IMR-90 (cell line): ENCODE measurements around the gene MED17. TPM values are rescaled to one million over a fixed set of nuclear protein-coding genes. Genes with fewer than 3 reads are reported as not detected.

Experiments used
- ATAC-seq: fragments of 200-7000 bp; cut with Tn5 transposase; 2 replicates; pipeline ENCODE4 v1.9.1; 2020; ENCODE audit warnings: low read depth, mild to moderate bottlenecking, moderate library complexity
- BruUV-seq: library from RNA; stranded (reverse); fragments of 400-500 nt; replicated peaks from 2 replicates; lab custom pipeline; 2021; lab: Mats Ljungman, UMichigan
- CTCF ChIA-PET: fragments of 300-600 bp; formaldehyde crosslinking; extraction: SDS; loops from one replicate; lab custom pipeline; 2021; ENCODE audit warnings: antibody characterized with exemption; lab: Yijun Ruan, JAX
- POLR2A ChIA-PET: fragments of 300-600 bp; sonication (Branson Sonifier 250); formaldehyde crosslinking; loops from one replicate; lab custom pipeline; 2022; ENCODE audit warnings: antibody characterized with exemption; ENCODE audit not compliant: unreplicated experiment; lab: Charles Lee
- DNase-seq: peaks from one replicate; pipeline ENCODE4 v3.0.0; 2013
- H2AFZ ChIP-seq: replicated peaks from 2 replicates; pipeline ENCODE3; 2013; ENCODE audit warnings: low read length, mild to moderate bottlenecking; ENCODE audit not compliant: poor library complexity
- H2AK5ac ChIP-seq: 2 replicates; pipeline ENCODE4 v1.6.1; 2013; ENCODE audit warnings: low read depth, low read length, inconsistent platforms
- H2AK9ac ChIP-seq: replicated peaks from 2 replicates; pipeline ENCODE3; 2013; ENCODE audit warnings: mild to moderate bottlenecking, low read depth, low read length, moderate library complexity; ENCODE audit not compliant: poor library complexity
- H2BK120ac ChIP-seq: 2 replicates; pipeline ENCODE4 v1.6.1; 2013; ENCODE audit warnings: low read depth, low read length, inconsistent platforms
- H2BK15ac ChIP-seq: 3 replicates; pipeline ENCODE4 v1.6.1; 2013; ENCODE audit warnings: low read depth, low read length, inconsistent platforms
- H2BK20ac ChIP-seq: 2 replicates; pipeline ENCODE4 v1.6.1; 2013; ENCODE audit warnings: low read depth, mild to moderate bottlenecking, inconsistent platforms, low read length, moderate library complexity
- H2BK5ac ChIP-seq: 2 replicates; pipeline ENCODE4 v1.6.1; 2013; ENCODE audit warnings: mild to moderate bottlenecking, low read depth, low read length, inconsistent platforms; ENCODE audit not compliant: poor library complexity, severe bottlenecking
- H3K14ac ChIP-seq: replicated peaks from 2 replicates; pipeline ENCODE4 v1.6.1; 2013; ENCODE audit warnings: low read depth, low read length, inconsistent platforms
- H3K18ac ChIP-seq: 2 replicates; pipeline ENCODE4 v1.6.1; 2013; ENCODE audit warnings: low read depth, low read length, control low read depth
- H3K23ac ChIP-seq: 2 replicates; pipeline ENCODE4 v1.6.1; 2013; ENCODE audit warnings: low read depth, low read length, inconsistent platforms
- H3K27ac ChIP-seq: 2 replicates; pipeline ENCODE4 v1.5.1; 2013; ENCODE audit warnings: mild to moderate bottlenecking, control low read depth, low read length; ENCODE audit not compliant: insufficient read depth
- H3K27me3 ChIP-seq: 2 replicates; pipeline ENCODE4 v1.6.1; 2013; ENCODE audit warnings: low read length; ENCODE audit not compliant: control insufficient read depth, insufficient read depth
- H3K36me3 ChIP-seq: 2 replicates; pipeline ENCODE4 v1.6.1; 2013; ENCODE audit warnings: low read length, mixed read lengths; ENCODE audit not compliant: control insufficient read depth, insufficient read depth
- H3K4ac ChIP-seq: 2 replicates; pipeline ENCODE4 v1.6.1; 2013; ENCODE audit warnings: low read depth, low read length, inconsistent platforms
- H3K4me1 ChIP-seq: 2 replicates; pipeline ENCODE4 v1.6.1; 2013; ENCODE audit warnings: low read length, mixed read lengths; ENCODE audit not compliant: control insufficient read depth, insufficient read depth
- H3K4me2 ChIP-seq: 2 replicates; pipeline ENCODE4 v1.6.1; 2013; ENCODE audit warnings: low read depth, mild to moderate bottlenecking, control low read depth, low read length, moderate library complexity
- H3K4me3 ChIP-seq: 2 replicates; pipeline ENCODE4 v1.5.1; 2013; ENCODE audit warnings: low read depth, mild to moderate bottlenecking, control low read depth, low read length, moderate library complexity; ENCODE audit not compliant: insufficient read depth
- H3K56ac ChIP-seq: 2 replicates; pipeline ENCODE4 v1.6.1; 2013; ENCODE audit warnings: low read length, inconsistent platforms; ENCODE audit not compliant: insufficient read depth; ENCODE audit errors: extremely low read depth
- H3K79me1 ChIP-seq, 2 experiments: 2 replicates each; pipeline ENCODE4 v1.6.1; 2013; ENCODE audit warnings: low read length in 2 of 2, inconsistent platforms in 1 of 2, low read depth in 1 of 2
- H3K9ac ChIP-seq: 2 replicates; pipeline ENCODE4 v1.6.1; 2013; ENCODE audit warnings: low read depth, low read length, control low read depth
- H3K9me1 ChIP-seq: 2 replicates; pipeline ENCODE4 v1.6.1; 2013; ENCODE audit warnings: low read length, inconsistent platforms; ENCODE audit not compliant: insufficient read depth
- H3K9me3 ChIP-seq: 2 replicates; pipeline ENCODE4 v1.6.1; 2013; ENCODE audit warnings: low read length; ENCODE audit not compliant: control insufficient read depth, insufficient read depth
- H4K20me1 ChIP-seq: 2 replicates; pipeline ENCODE4 v1.6.1; 2013; ENCODE audit warnings: low read length, inconsistent platforms; ENCODE audit not compliant: insufficient read depth
- H4K5ac ChIP-seq: 2 replicates; pipeline ENCODE4 v1.6.1; 2013; ENCODE audit warnings: mild to moderate bottlenecking, low read depth, low read length, control low read depth
- H4K8ac ChIP-seq, 2 experiments: 2 replicates each; pipeline ENCODE4 v1.6.1; 2013; ENCODE audit warnings: low read depth in 2 of 2, low read length in 2 of 2, control low read depth in 1 of 2, inconsistent platforms in 1 of 2
- H4K91ac ChIP-seq: 2 replicates; pipeline ENCODE4 v1.6.1; 2013; ENCODE audit warnings: low read depth, low read length, inconsistent platforms; ENCODE audit not compliant: insufficient read depth
- BHLHE40 ChIP-seq: fragments of 150-350 bp; IDR thresholded peaks from 2 replicates; pipeline ENCODE4 v1.6.1; 2016; ENCODE audit warnings: mild to moderate bottlenecking, low read depth, low read length
- CEBPB ChIP-seq: IDR thresholded peaks from 2 replicates; pipeline ENCODE4 v1.6.1; 2012; ENCODE audit warnings: low read depth, low read length, improper control_type of control experiment
- CHD1 ChIP-seq: IDR thresholded peaks from 2 replicates; pipeline ENCODE4 v1.6.1; 2012; ENCODE audit warnings: low read depth, low read length, improper control_type of control experiment
- ELK1 ChIP-seq: fragments of 150-350 bp; IDR thresholded peaks from 2 replicates; pipeline ENCODE4 v1.6.1; 2016; ENCODE audit warnings: low read depth, mild to moderate bottlenecking, low read length, moderate library complexity, borderline replicate concordance
- FOS ChIP-seq: fragments of 150-350 bp; IDR thresholded peaks from 2 replicates; pipeline ENCODE4 v1.6.1; 2016; ENCODE audit warnings: low read depth, low read length
- MAFK ChIP-seq: IDR thresholded peaks from 2 replicates; pipeline ENCODE4 v1.6.1; 2012; ENCODE audit warnings: low read depth, low read length, improper control_type of control experiment
- MAZ ChIP-seq: IDR thresholded peaks from 2 replicates; pipeline ENCODE4 v1.6.1; 2012; ENCODE audit warnings: low read depth, mild to moderate bottlenecking, low read length, improper control_type of control experiment, moderate library complexity, borderline replicate concordance
- MXI1 ChIP-seq: IDR thresholded peaks from 2 replicates; pipeline ENCODE4 v1.6.1; 2012; ENCODE audit warnings: low read depth, mild to moderate bottlenecking, low read length, moderate library complexity, borderline replicate concordance
- NFE2L2 ChIP-seq: fragments of 150-350 bp; IDR thresholded peaks from 2 replicates; pipeline ENCODE4 v1.6.1; 2016; ENCODE audit warnings: low read depth, mild to moderate bottlenecking, low read length
- POLR2A ChIP-seq: IDR thresholded peaks from 2 replicates; pipeline ENCODE4 v1.6.1; 2012; ENCODE audit warnings: mild to moderate bottlenecking, low read depth, low read length
- RAD21 ChIP-seq: IDR thresholded peaks from 2 replicates; pipeline ENCODE4 v1.6.1; 2012; ENCODE audit warnings: low read length, improper control_type of control experiment
- RCOR1 ChIP-seq: IDR thresholded peaks from 2 replicates; pipeline ENCODE4 v1.6.1; 2012; ENCODE audit warnings: mild to moderate bottlenecking, low read length, improper control_type of control experiment; ENCODE audit not compliant: insufficient replicate concordance
- RFX5 ChIP-seq: IDR thresholded peaks from 2 replicates; pipeline ENCODE4 v1.8.0; 2012; ENCODE audit warnings: low read depth, mild to moderate bottlenecking, low read length, moderate library complexity
- SMC3 ChIP-seq: fragments of 150-350 bp; IDR thresholded peaks from 2 replicates; pipeline ENCODE4 v1.6.1; 2016; ENCODE audit warnings: low read depth, mild to moderate bottlenecking, antibody characterized with exemption, low read length, moderate library complexity
- WGBS, 2 experiments: methylation state at CpG; one replicate each; pipeline versions ENCODE4 v1.1.5 to v1.1.7; 2013; ENCODE audit warnings: missing lambda C conversion rate in 2 of 2; ENCODE audit not compliant: insufficient read length in 1 of 2; ENCODE audit errors: extremely low coverage in 2 of 2; 5-methylcytosine and 5-hydroxymethylcytosine counted together
- dilution Hi-C: fragments of 300-500 bp; cut with HindIII; formaldehyde crosslinking; loops from one replicate; pipeline ENCODE4 v1.14.3; 2018; ENCODE audit warnings: low sequenced_read_pairs; ENCODE audit not compliant: unreplicated experiment
- in situ Hi-C: fragments of 300-500 bp; cut with MboI; formaldehyde crosslinking; loops from 3 replicates; pipeline ENCODE4 v1.14.3; 2019; ENCODE audit warnings: low sequenced_read_pairs, inconsistent platforms, mixed read lengths
- intact Hi-C: fragments of 100-400 bp; cut with micrococcal nuclease; formaldehyde crosslinking; loops from 2 replicates; pipeline ENCODE4 v1.10.0; 2022
- polyA plus RNA-seq, 3 experiments: library from polyadenylated mRNA; depleted of rRNA; stranded (reverse); fragments of >200 nt; gene quantifications; 2 replicates each; pipeline ENCODE4 v1.2.3, GENCODE V29; 2012; ENCODE audit warnings: low replicate concordance in 1 of 3
- total RNA-seq: library from RNA; depleted of rRNA; stranded (reverse); fragments of >200 nt; gene quantifications from 2 replicates; pipeline ENCODE4 v1.2.3, GENCODE V29; 2012
- TF ChIP-seq, protein P1 (sequence below): fragments of 150-350 bp; IDR thresholded peaks from 2 replicates; pipeline ENCODE4 v1.6.1; 2017; ENCODE audit warnings: mild to moderate bottlenecking, antibody characterized with exemption, low read length, low read depth
- TF ChIP-seq, protein P2 (sequence below): conservative IDR thresholded peaks from 2 replicates; pipeline ENCODE4 v1.5.1; 2012; ENCODE audit warnings: mild to moderate bottlenecking, low read depth, low read length, improper control_type of control experiment

The MED17 gene
- total and polyA plus RNA-seq, 2 of the 4 experiments (the other 2 are of a cell fraction): 20.0 to 23.3 TPM

DNA sequence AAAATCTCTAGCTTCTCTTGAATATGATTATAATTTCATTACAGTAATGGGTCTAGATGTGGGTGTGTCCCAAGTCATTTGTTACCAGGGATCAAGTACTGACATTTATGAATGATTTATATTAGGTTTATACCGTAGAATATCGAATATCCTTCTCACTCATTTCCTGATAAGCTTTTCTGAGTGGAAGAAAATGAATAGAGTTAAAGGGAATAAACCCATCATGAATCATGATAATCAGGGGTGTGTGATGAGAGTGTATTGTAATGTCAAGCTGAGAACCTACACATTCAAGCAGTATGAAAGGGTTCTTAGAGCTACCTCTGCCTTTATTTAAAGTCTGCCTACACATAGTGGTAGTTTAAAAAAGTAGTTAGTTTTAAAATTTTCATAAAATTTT lies 17.3 kb downstream of the MED17 start:
- no peak for ATAC-seq
- peaks cover 53% of the 10 kb centered on the region for H3K36me3 ChIP-seq
- H4K5ac ChIP-seq: no peak overlapping the region
- CTCF ChIA-PET: interaction anchor here (0.6 to 1.8 kb wide), 4 partner anchors 9 to 708 kb away, joined by 3 to 5 read pairs (median 4); partner anchors contain the start of gene MED17
- H3K27ac ChIP-seq: no peak overlapping the region
- no peak overlapping the region for H3K4ac ChIP-seq
- H3K4me2 ChIP-seq: no peak overlapping the region
- no peak overlapping the region for H3K23ac ChIP-seq
- H3K4me1 ChIP-seq: no peaks in the 10 kb centered on the region
- H2BK120ac ChIP-seq: no peak overlapping the region
- H4K91ac ChIP-seq: no peak overlapping the region
- no TSS peak for BruUV-seq
- H2AK9ac ChIP-seq: no peak overlapping the region
- H3K18ac ChIP-seq: no peak overlapping the region
- no peak overlapping the region for H3K14ac ChIP-seq
- intact Hi-C loops: no loop called here
- H3K27me3 ChIP-seq: no peaks in the 10 kb centered on the region
- dilution Hi-C loops: no loop called here
- no peak overlapping the region for H2AFZ ChIP-seq
- H2AK5ac ChIP-seq: no peak overlapping the region
- no CpG with 5 or more reads among the region's 2 CpGs for WGBS, 2 experiments
- H3K9me3 ChIP-seq: no peaks in the 10 kb centered on the region
- no peak overlapping the region for H2BK20ac ChIP-seq
- no peak overlapping the region for H2BK5ac ChIP-seq
- no peak overlapping the region for H2BK15ac ChIP-seq
- H3K56ac ChIP-seq: no peak overlapping the region
- POLR2A ChIA-PET: interaction anchor here (0.6 kb wide), 1 partner anchor 10 kb away, joined by 3 read pairs; no protein-coding TSS in a partner anchor
- TF ChIP-seq NFE2L2 (no peak), MAZ (no peak), FOS (no peak), RCOR1 (no peak), ELK1 (no peak), POLR2A (no peak), BHLHE40 (no peak), MAFK (no peak), CHD1 (no peak), MXI1 (no peak), CEBPB (no peak), RAD21 (no peak), RFX5 (no peak), SMC3 (no peak)
- TF ChIP-seq, protein P1, sequence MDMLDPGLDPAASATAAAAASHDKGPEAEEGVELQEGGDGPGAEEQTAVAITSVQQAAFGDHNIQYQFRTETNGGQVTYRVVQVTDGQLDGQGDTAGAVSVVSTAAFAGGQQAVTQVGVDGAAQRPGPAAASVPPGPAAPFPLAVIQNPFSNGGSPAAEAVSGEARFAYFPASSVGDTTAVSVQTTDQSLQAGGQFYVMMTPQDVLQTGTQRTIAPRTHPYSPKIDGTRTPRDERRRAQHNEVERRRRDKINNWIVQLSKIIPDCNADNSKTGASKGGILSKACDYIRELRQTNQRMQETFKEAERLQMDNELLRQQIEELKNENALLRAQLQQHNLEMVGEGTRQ: no peak
- TF ChIP-seq, protein P2, sequence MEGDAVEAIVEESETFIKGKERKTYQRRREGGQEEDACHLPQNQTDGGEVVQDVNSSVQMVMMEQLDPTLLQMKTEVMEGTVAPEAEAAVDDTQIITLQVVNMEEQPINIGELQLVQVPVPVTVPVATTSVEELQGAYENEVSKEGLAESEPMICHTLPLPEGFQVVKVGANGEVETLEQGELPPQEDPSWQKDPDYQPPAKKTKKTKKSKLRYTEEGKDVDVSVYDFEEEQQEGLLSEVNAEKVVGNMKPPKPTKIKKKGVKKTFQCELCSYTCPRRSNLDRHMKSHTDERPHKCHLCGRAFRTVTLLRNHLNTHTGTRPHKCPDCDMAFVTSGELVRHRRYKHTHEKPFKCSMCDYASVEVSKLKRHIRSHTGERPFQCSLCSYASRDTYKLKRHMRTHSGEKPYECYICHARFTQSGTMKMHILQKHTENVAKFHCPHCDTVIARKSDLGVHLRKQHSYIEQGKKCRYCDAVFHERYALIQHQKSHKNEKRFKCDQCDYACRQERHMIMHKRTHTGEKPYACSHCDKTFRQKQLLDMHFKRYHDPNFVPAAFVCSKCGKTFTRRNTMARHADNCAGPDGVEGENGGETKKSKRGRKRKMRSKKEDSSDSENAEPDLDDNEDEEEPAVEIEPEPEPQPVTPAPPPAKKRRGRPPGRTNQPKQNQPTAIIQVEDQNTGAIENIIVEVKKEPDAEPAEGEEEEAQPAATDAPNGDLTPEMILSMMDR: no peak
- no peaks in the 10 kb centered on the region for H4K20me1 ChIP-seq
- DNase-seq: no peak
- no peak overlapping the region for H3K9ac ChIP-seq
- in situ Hi-C loops: no loop called here
- peaks cover 22 to 42% of the 10 kb centered on the region in 2 experiments for H3K79me1 ChIP-seq
- H3K9me1 ChIP-seq: no peaks in the 10 kb centered on the region
- no peak overlapping the region for H3K4me3 ChIP-seq
- H4K8ac ChIP-seq: no peak overlapping the region
